ENCODE measurements around the gene MEP1A. TPM values are rescaled to one million over a fixed set of nuclear protein-coding genes. Genes with fewer than 3 reads are reported as not detected.
"Not testable (repeated sequence)": the region's sequence is repeated elsewhere in the genome, so short reads cannot be mapped to it uniquely, and the experiment has no call there.

The MEP1A gene
- total and polyA plus RNA-seq, 2 donors = 0.14 to 0.71 TPM

DNA sequence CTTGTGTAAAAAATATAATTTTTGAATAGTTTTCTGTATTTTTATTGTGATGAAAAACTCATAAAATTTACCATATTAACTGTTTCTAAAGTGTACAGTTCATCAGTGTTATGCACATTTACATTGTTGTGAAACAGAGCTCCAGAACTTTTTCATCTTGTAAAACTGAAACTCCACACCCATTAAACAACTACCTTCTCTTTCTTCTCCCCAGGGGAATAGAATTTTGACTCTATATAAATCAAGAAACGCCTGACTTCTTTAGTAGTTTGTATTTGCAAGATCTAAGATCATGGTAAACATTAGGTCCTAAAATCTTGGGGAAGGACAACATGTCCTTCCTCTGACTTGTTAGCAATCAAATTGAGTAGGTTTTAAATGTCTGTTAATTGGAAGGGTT, 37.3 kb upstream of the MEP1A start:
- Histone ChIP-seq H3K36me3 (ENCODE audit: control insufficient read depth in 2 of 2, insufficient read depth in 2 of 2, low read length in 1 of 2) (no peaks in the 10 kb centered on the region), H3K27me3 (ENCODE audit: control insufficient read depth in 2 of 2, insufficient read depth in 1 of 2, low read length in 1 of 2) (no peaks in the 10 kb centered on the region), H3K9me3 (ENCODE audit: control insufficient read depth in 2 of 2, insufficient read depth in 1 of 2, low read length in 1 of 2) (no peaks in the 10 kb centered on the region), H3K4me1 (ENCODE audit: control insufficient read depth in 2 of 2, insufficient read depth in 2 of 2, low read length in 2 of 2) (no peaks in the 10 kb centered on the region), H3K4me3 (ENCODE audit: low read length in 2 of 2) (no peak overlapping the region), H3K27ac (ENCODE audit: low read depth in 1 of 2, low read length in 1 of 2) (no peak overlapping the region)
- DNase-seq (ENCODE audit: low read depth in 6 of 9, low spot score in 9 of 9) = no peak
- WGBS = 79% methylated on average over 1 of the region's 1 CpG

DNA sequence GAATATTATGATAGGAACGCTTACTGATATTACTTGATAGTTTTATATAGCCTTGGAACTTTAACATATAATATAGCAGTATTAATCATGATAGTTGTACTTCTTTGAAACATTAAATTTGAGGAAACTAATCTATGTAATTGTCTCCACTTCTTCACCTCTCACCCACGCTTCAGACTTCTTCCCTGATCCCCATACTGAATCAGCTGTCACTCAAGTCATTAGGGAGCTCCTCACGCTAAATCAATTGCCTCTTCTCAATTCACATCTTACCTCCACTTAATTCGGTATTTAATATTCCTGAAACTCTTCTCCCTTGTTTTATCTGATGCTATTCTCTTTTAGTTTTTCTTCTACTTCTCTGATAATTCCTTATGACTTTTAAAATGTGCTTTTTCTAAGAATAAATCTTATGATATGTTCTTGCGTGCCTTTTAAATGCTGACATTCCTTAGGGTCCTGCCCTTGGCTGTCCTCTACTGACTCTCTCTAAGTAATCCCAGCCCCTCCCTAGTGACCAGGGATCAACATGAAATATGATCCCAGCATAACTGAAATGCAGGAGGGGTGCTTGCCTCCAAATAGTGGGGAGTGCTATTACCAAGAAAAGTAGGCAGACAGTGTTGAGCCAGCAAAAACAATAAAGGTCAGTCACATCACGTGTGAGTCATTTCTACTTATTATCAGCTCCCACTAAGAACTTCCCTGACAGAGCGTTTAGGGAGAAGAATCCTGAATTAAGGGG, 36.5 kb upstream of the MEP1A start:
- Histone ChIP-seq H3K4me1 (ENCODE audit: control insufficient read depth in 2 of 2, insufficient read depth in 2 of 2, low read length in 2 of 2) (no peaks in the 10 kb centered on the region), H3K36me3 (ENCODE audit: control insufficient read depth in 2 of 2, insufficient read depth in 2 of 2, low read length in 1 of 2) (no peaks in the 10 kb centered on the region), H3K27ac (ENCODE audit: low read depth in 1 of 2, low read length in 1 of 2) (no peak overlapping the region), H3K9me3 (ENCODE audit: control insufficient read depth in 2 of 2, insufficient read depth in 1 of 2, low read length in 1 of 2) (no peaks in the 10 kb centered on the region), H3K4me3 (ENCODE audit: low read length in 2 of 2) (no peak overlapping the region), H3K27me3 (ENCODE audit: control insufficient read depth in 2 of 2, insufficient read depth in 1 of 2, low read length in 1 of 2) (no peaks in the 10 kb centered on the region)
- WGBS = 93% methylated on average over 7 of the region's 7 CpGs
- DNase-seq (ENCODE audit: low read depth in 6 of 9, low spot score in 9 of 9) = no peak

DNA sequence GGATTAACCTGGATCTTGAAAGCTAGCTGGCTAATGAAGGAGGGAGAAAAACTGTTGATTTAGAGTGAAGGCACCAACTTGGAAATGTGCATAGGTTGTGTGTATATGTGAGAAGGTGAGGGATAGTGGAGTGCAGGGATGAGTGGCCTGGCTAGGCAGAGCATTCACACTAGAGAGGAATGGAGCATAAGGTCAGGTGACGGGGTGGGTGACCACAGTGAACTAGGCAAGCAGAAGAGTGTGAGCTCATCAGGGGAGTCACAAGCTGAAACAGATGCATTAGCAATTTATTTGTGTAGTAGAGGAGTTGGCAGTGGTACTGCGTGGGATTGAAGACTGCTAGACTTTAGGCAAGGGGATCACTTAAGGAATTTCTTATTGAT, 36.0 kb upstream of the MEP1A start:
- WGBS = 94% methylated on average over 2 of the region's 2 CpGs
- H3K36me3 ChIP-seq (ENCODE audit: control insufficient read depth in 2 of 2, insufficient read depth in 2 of 2, low read length in 1 of 2) = no peaks in the 10 kb centered on the region
- no peak for DNase-seq (ENCODE audit: low read depth in 6 of 9, low spot score in 9 of 9)

DNA sequence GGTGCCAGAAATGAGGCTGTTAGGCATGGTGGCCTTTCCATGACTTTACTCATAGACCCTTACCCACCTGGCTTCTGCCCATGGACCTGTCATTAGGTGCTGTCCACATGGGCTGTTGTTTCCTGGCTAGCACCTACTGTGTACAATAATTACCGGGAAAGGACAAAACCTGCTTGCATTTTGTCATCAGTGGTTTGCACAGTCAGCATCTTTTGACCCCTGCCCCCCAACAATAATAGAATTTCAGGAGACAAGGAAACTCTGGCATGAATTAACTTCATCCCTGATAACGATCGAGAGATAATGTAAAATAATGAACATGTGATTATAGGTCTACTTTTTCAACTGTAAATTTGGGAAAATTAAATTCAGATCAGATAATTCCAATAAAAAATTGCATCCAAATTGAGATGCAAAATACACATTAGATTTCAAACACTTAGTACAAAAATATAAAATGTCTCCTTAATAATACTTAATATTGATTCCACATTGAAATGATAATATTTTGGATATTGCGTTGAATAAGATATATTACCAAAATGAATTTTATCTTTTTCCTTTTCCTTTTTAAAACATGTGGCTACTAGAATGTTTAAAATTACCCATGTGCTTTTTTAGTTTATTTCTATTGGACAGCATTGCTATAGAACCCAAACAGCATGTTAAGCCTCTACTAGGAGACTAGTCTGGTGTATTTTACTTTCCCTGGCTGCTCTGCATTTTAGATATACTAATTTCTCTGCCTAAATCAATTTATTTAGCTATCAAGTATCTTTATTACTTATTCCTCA, 34.0 kb upstream of the MEP1A start:
- no peak overlapping the region for H3K4me3 ChIP-seq (ENCODE audit: low read length in 2 of 2)
- H3K4me1 ChIP-seq (ENCODE audit: control insufficient read depth in 2 of 2, insufficient read depth in 2 of 2, low read length in 2 of 2) = no peaks in the 10 kb centered on the region
- H3K9me3 ChIP-seq (ENCODE audit: control insufficient read depth in 2 of 2, insufficient read depth in 1 of 2, low read length in 1 of 2) = no peaks in the 10 kb centered on the region
- no peaks in the 10 kb centered on the region for H3K36me3 ChIP-seq (ENCODE audit: control insufficient read depth in 2 of 2, insufficient read depth in 2 of 2, low read length in 1 of 2)
- no peak overlapping the region for H3K27ac ChIP-seq (ENCODE audit: low read depth in 1 of 2, low read length in 1 of 2)
- 97% methylated on average over 4 of the region's 4 CpGs for WGBS
- no peak for DNase-seq (ENCODE audit: low read depth in 6 of 9, low spot score in 9 of 9)
- H3K27me3 ChIP-seq (ENCODE audit: control insufficient read depth in 2 of 2, insufficient read depth in 1 of 2, low read length in 1 of 2) = no peaks in the 10 kb centered on the region

More for the DNA sequence above, 36.0 kb upstream of the MEP1A start:
- H3K27me3 ChIP-seq (ENCODE audit: control insufficient read depth in 2 of 2, insufficient read depth in 1 of 2, low read length in 1 of 2) = no peaks in the 10 kb centered on the region
- no peak overlapping the region for H3K4me3 ChIP-seq (ENCODE audit: low read length in 2 of 2)
- H3K9me3 ChIP-seq (ENCODE audit: control insufficient read depth in 2 of 2, insufficient read depth in 1 of 2, low read length in 1 of 2) = no peaks in the 10 kb centered on the region
- no peaks in the 10 kb centered on the region for H3K4me1 ChIP-seq (ENCODE audit: control insufficient read depth in 2 of 2, insufficient read depth in 2 of 2, low read length in 2 of 2)
- no peak overlapping the region for H3K27ac ChIP-seq (ENCODE audit: low read depth in 1 of 2, low read length in 1 of 2)

DNA sequence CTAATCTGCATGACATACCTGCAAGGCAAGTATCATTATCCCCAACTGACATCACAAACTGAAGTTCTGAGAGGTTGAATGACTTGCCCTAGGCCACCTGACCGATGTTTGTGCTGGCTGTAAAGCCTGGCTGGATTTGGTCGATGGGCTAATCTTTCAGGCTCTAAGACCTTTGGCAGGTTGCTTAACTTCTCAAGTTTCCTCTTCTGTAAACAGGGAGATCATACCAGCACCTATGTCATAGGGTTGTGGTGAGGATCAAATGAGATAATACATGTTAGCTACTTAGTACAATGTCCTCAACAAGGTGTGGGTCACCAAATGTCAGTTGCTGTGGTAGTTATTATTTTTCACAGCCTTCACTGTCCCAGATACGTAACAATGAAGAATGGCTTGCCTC, 32.3 kb upstream of the MEP1A start:
- DNase-seq (ENCODE audit: low read depth in 6 of 9, low spot score in 9 of 9) = no peak
- Histone ChIP-seq H3K36me3 (ENCODE audit: control insufficient read depth in 2 of 2, insufficient read depth in 2 of 2, low read length in 1 of 2) (no peaks in the 10 kb centered on the region), H3K4me1 (ENCODE audit: control insufficient read depth in 2 of 2, insufficient read depth in 2 of 2, low read length in 2 of 2) (no peaks in the 10 kb centered on the region), H3K4me3 (ENCODE audit: low read length in 2 of 2) (no peak overlapping the region), H3K9me3 (ENCODE audit: control insufficient read depth in 2 of 2, insufficient read depth in 1 of 2, low read length in 1 of 2) (no peaks in the 10 kb centered on the region), H3K27ac (ENCODE audit: low read depth in 1 of 2, low read length in 1 of 2) (no peak overlapping the region), H3K27me3 (ENCODE audit: control insufficient read depth in 2 of 2, insufficient read depth in 1 of 2, low read length in 1 of 2) (no peaks in the 10 kb centered on the region)
- WGBS = 95% methylated on average over 3 of the region's 3 CpGs

DNA sequence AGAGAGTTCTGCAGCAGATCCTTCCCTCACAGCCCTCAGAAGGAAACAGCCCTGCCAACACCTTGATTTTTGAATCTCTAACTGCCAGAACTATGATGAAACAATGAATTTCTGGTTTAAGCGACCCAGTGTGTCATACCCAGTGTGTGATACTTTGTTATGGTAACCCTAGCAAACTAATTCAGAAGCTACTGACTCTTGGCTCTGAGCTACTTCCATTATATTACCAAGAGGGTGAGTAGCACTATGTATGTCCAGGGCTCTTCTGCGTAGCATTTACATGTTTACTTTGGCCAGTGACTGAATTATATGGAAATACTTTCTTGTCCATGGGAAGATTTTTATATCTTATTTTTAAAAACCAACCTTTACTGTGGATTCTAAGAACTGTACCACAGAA, 29.7 kb upstream of the MEP1A start:
- no peak overlapping the region for H3K4me3 ChIP-seq (ENCODE audit: low read length in 2 of 2)
- H3K36me3 ChIP-seq (ENCODE audit: control insufficient read depth in 2 of 2, insufficient read depth in 2 of 2, low read length in 1 of 2) = no peaks in the 10 kb centered on the region
- no peaks in the 10 kb centered on the region for H3K4me1 ChIP-seq (ENCODE audit: control insufficient read depth in 2 of 2, insufficient read depth in 2 of 2, low read length in 2 of 2)
- 94% methylated on average over 2 of the region's 2 CpGs for WGBS
- no peaks in the 10 kb centered on the region for H3K9me3 ChIP-seq (ENCODE audit: control insufficient read depth in 2 of 2, insufficient read depth in 1 of 2, low read length in 1 of 2)
- H3K27ac ChIP-seq (ENCODE audit: low read depth in 1 of 2, low read length in 1 of 2) = no peak overlapping the region
- DNase-seq (ENCODE audit: low read depth in 6 of 9, low spot score in 9 of 9) = no peak
- H3K27me3 ChIP-seq (ENCODE audit: control insufficient read depth in 2 of 2, insufficient read depth in 1 of 2, low read length in 1 of 2) = no peaks in the 10 kb centered on the region

DNA sequence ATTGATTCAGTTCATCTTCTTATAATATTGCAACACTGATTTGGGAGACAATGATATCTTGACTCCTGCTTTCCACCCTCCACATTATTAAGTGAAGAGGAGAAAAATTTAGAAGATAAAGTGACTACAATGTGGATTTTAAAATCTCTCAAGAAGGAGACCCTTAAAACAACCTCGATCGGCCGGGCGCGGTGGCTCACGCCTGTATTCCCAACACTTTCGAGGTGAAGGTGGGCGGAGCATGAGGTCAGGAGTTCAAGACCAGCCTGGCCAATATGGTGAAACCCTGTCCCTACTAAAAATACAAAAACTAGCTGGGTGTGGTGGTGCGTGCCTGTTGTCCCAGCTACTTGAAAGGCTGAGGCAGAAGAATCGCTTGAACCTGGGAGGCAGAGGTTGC, 28.9 kb upstream of the MEP1A start:
- DNase-seq (ENCODE audit: low read depth in 6 of 9, low spot score in 9 of 9); H3K27me3 ChIP-seq (ENCODE audit: control insufficient read depth in 2 of 2, insufficient read depth in 1 of 2, low read length in 1 of 2); H3K27ac ChIP-seq (ENCODE audit: low read depth in 1 of 2, low read length in 1 of 2); H3K9me3 ChIP-seq (ENCODE audit: control insufficient read depth in 2 of 2, insufficient read depth in 1 of 2, low read length in 1 of 2); H3K4me3 ChIP-seq (ENCODE audit: low read length in 2 of 2); H3K4me1 ChIP-seq (ENCODE audit: control insufficient read depth in 2 of 2, insufficient read depth in 2 of 2, low read length in 2 of 2); H3K36me3 ChIP-seq (ENCODE audit: control insufficient read depth in 2 of 2, insufficient read depth in 2 of 2, low read length in 1 of 2): not testable (repeated sequence)
- 96% methylated on average over 10 of the region's 10 CpGs for WGBS

DNA sequence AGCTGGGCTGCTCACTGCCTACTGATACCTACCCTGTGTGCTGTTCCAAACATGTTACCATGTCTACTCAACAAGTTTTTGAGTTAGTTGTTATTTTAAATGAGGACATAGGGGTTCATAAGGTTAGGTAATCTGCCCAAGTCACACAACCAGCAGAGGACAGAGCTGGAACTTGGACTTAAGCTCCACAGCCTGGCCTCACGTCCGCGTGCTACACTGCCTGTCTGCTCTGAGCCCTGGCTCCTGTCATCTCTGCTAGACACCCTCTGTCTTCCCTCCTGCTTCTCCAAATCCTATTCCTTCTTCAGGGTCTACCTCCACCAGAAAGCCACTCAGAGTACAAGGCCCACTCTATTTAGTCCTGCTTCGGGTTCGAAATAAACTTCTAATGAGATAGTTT, 28.2 kb upstream of the MEP1A start:
- DNase-seq (ENCODE audit: low read depth in 6 of 9, low spot score in 9 of 9) = no peak
- H3K27ac ChIP-seq (ENCODE audit: low read depth in 1 of 2, low read length in 1 of 2) = no peak overlapping the region

DNA sequence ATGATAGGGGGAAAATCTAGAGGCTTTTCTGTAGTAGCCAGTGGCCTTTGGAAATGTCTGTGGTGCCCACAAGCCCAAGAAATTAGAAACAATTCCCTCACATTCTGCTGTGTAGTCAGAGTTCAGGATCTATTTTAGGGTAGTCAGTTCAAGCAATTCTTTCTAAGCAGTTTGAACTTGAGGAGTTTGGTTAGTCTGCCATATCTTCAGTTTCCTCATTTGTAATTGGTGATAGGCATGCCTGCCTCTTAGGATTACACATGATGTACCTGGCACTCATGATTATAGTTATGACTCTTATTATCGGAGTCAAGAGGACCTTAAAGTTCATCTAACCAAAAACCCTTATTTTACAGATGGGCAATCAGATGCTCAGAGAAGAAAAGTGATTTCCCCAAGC, 21.2 kb upstream of the MEP1A start:
- H3K36me3 ChIP-seq (ENCODE audit: control insufficient read depth in 2 of 2, insufficient read depth in 2 of 2, low read length in 1 of 2) = no peaks in the 10 kb centered on the region
- no peak for DNase-seq (ENCODE audit: low read depth in 6 of 9, low spot score in 9 of 9)
- H3K4me1 ChIP-seq (ENCODE audit: control insufficient read depth in 2 of 2, insufficient read depth in 2 of 2, low read length in 2 of 2) = peaks cover 0 to 3% of the 10 kb centered on the region in 2 donors
- no peaks in the 10 kb centered on the region for H3K27me3 ChIP-seq (ENCODE audit: control insufficient read depth in 2 of 2, insufficient read depth in 1 of 2, low read length in 1 of 2)
- H3K27ac ChIP-seq (ENCODE audit: low read depth in 1 of 2, low read length in 1 of 2) = no peak overlapping the region
- no peak overlapping the region for H3K4me3 ChIP-seq (ENCODE audit: low read length in 2 of 2)
- H3K9me3 ChIP-seq (ENCODE audit: control insufficient read depth in 2 of 2, insufficient read depth in 1 of 2, low read length in 1 of 2) = no peaks in the 10 kb centered on the region
- 95% methylated on average over 1 of the region's 1 CpG for WGBS

More for the DNA sequence above, 28.2 kb upstream of the MEP1A start:
- Histone ChIP-seq H3K9me3 (ENCODE audit: control insufficient read depth in 2 of 2, insufficient read depth in 1 of 2, low read length in 1 of 2) (no peaks in the 10 kb centered on the region), H3K4me1 (ENCODE audit: control insufficient read depth in 2 of 2, insufficient read depth in 2 of 2, low read length in 2 of 2) (no peaks in the 10 kb centered on the region), H3K4me3 (ENCODE audit: low read length in 2 of 2) (no peak overlapping the region), H3K36me3 (ENCODE audit: control insufficient read depth in 2 of 2, insufficient read depth in 2 of 2, low read length in 1 of 2) (no peaks in the 10 kb centered on the region), H3K27me3 (ENCODE audit: control insufficient read depth in 2 of 2, insufficient read depth in 1 of 2, low read length in 1 of 2) (no peaks in the 10 kb centered on the region)
- WGBS = 97% methylated on average over 5 of the region's 5 CpGs
